ENCODE results near the gene GPR78.
"Not testable (repeated sequence)": the region's sequence is repeated elsewhere in the genome, so short reads cannot be mapped to it uniquely, and the experiment has no call there.

GRCh38 chr4:8631896-8632295, 51.7 kb downstream of the GPR78 start:
- not testable (repeated sequence) for TF ChIP-seq CTCF, POLR2A (IDR thresholded peaks at IDR 0.05)
